ENCODE data around the gene PDCD11.

PDCD11 gene

GRCh38 chr10:103495321-103495720 is 98.9 kb downstream of the PDCD11 start:
- intact Hi-C loops (cut with DNase I): no loop called here
- peak in 1 of 10 donors; percentile 38 for DNase-seq
